HUDEP-2 (cell line): Measurements from ENCODE around the gene TMEM116.
A peak's percentile ranks its signal among the peaks of the same experiment; 100 is the strongest.
"Not testable (repeated sequence)": the region's sequence is repeated elsewhere in the genome, so short reads cannot be mapped to it uniquely, and the experiment has no call there.

Experiments used
- DNase-seq, 76 experiments: peaks; one replicate each; lab custom pipeline; 2025; ENCODE audit not compliant: unreplicated experiment in 76 of 76; lab: John Stamatoyannopoulos, UW

The TMEM116 gene

DNA sequence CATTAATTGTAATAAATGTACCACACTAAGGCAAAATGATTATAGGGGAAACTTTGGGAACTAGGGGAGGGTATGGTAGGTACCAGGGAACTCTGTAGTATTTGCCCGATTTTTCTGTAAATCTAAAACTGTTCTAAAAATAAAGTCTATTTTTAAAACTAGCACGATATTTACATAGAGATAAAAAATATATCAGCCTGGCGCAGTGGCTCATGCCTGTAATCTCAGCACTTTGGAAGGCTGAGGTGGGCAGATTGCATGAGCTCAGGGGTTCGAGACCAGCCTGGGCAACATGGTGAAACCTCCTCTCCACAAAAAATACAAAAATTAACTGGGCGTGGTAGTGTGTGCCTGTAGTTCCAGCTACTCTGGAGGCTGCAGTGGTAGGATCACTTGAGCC lies 32.4 kb downstream of the TMEM116 start:
- DNase-seq, result no peak

GRCh38 chr12:111978545-111978944 lies 34.4 kb downstream of the TMEM116 start:
- DNase-seq, result peak in 5 of 76 experiments; percentile 4 to 17 (median 14)

- DNase-seq, result no peak
Measured at GRCh38 chr12:111976860-111977259, 36.1 kb downstream of the TMEM116 start.

GRCh38 chr12:111976291-111976690 lies 36.7 kb downstream of the TMEM116 start:
- no peak for DNase-seq

GRCh38 chr12:111975161-111975931 lies 37.6 kb downstream of the TMEM116 start:
- peak in 10 of 76 experiments; percentile 3 to 42 (median 12) for DNase-seq

DNA sequence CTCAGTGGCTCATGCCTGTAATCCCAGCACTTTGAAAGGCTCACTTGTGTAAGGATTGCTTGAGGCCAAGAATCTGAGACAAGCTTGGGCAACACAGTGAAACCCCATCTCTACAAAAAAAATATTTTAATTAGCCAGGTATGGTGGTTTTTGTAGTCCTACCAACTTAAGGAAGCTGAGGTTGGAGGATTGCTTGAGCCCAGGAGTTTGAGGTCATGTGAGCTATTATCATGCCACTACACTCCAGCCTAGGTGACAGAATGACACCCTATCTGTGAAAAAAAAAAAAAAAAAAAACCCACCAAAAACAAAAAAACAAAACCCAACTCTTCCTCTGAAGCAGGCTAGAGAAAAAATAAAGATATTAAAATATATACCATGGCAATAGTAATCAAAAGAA lies 41.2 kb downstream of the TMEM116 start:
- DNase-seq, result peak in 1 of 76 experiments; percentile 6

DNA sequence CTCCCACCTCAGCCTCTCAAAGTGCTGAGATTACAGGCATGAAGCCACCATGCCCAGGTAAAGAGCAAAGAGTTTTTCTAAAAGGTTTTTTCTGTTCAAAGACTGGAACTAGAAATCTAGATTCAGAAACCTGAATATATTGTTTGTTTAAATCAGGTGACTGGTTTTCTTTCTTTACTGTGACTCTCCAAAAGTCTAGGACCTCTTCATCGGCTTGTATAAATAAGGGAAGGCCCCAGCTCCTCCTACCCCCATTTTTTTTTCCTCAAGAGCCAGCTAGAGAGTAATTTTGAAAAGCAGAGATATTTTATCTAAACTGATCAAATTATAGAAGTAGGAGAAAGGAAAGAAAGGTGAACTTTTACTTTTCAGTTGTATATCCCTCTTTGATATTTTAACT lies 48.0 kb downstream of the TMEM116 start:
- DNase-seq, result no peak

GRCh38 chr12:111959518-111959917 lies 53.4 kb downstream of the TMEM116 start:
- not testable (repeated sequence) for DNase-seq

DNA sequence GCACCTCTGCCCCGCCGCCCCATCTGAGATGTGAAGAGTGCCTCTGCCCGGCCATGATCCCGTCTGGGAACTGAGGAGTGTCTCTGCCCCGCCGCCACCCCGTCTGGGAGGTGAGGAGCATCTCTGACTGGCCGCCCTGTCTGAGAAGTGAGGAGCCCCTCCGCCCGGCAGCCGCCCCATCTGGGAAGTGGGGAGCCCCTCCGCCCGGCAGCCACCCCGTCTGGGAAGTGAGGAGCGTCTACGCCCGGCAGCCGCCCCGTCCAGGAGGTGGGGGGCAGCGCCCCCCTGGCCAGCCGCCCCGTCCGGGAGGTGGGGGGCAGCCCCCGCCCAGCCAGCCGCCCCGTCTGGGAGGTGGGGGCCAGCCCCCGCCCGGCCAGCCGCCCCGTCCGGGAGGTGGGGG lies 55.7 kb downstream of the TMEM116 start:
- not testable (repeated sequence) for DNase-seq

GRCh38 chr12:111954969-111955368 lies 58.0 kb downstream of the TMEM116 start:
- DNase-seq, result peak in 2 of 76 experiments; percentile 21 to 31

DNA sequence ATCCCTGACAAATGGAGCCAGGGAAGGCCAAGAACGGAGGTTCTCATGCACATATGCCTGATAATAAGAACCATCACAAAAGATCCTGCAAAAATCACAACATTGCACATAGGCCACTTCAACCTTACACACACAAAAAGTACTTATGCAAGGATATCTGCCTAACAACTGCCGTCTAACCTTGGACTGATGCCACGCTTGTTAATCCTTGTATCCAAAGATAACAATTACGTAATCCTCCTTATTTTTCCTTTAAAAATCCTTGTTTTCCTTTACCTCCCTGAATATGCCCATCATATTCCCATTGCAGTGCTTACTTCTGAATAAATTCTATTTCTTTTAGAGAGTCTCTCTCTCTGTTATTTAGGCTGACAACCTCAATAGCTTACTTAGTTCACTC lies 59.5 kb downstream of the TMEM116 start:
- no peak for DNase-seq

DNA sequence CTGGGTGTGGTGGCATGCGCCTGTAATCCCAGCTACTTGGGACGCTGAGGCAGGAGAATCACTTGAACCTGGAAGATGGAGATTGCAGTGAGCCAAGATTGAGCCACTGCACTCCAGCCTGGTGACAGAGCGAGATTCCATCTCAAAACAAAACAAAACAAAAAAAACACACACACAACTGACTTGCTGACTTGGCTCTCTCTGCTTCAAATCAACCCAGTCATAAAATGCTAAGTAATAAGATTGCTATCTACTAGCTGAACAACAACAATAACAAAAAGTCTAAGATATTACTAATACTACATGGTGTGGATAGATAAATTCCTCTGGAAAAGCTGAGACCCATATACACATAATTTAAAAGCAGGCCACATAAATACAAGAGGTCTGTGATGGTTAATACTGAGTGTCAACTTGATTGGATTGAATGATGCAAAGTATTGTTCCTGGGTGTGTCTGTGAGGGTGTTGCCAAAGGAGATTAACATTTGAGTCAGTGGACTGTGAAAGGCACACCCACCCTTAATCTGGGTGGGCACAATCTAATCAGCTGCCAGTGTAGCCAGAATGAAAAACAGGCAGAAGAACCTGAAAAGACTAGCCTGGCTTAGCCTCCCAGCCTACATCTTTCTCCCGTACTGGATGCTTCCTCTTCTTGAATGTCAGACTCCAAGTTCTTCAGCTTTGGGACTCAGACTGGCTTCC lies 60.7 kb downstream of the TMEM116 start:
- peak in 62 of 76 experiments; percentile 3 to 79 (median 39) for DNase-seq

DNA sequence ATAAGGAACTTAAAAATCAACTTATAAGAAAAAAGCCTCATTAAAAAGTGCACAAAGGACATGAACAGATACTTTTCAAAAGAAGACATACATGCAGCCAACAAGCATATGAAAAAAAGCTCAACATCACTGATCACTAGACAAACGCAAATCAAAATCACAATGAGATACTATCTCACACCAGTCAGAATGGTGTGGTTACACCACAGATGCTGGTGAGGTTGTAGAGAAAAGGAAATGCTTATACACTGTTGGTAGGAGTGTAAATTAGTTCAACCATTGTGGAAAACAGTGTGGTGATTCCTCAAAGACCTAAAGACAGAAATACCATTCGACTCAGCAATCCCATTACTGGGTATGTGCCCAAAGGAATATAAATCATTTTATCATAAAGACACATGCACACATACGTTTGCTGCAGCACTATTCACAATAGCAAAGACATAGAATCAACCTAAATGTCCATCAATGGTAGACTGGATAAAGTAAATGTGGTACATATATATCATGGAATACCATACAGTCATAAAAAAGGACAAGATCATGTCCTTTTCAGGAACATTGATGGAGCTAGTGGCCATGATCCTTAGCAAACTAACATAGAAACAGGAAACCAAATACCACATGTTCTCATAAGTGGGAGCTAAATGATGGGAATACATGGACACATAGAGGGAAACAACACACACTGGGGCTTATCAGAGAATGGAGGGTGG lies 61.8 kb downstream of the TMEM116 start:
- not testable (repeated sequence) for DNase-seq

DNA sequence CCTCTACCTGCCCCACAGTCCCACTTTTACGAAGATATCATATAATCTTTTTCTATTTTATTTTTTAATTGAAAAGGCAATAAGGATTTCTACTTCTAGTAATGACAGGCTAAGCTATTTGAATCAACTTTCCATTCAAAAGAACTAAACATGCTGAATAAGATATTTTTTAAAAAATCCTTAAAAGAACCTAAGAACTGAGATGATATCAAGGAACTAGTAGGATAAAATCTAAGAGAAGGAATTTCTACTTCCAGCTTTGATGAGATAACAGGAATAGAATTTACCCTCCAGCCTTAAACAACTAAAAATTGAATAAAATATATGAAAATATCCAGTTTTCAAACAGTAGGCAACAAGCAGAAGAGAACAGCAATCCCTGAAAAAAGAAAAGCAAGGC lies 69.0 kb downstream of the TMEM116 start:
- DNase-seq, result no peak

- peak in 2 of 76 experiments; percentile 1 to 5 for DNase-seq
Measured at GRCh38 chr12:111942557-111942956, 70.4 kb downstream of the TMEM116 start.

DNA sequence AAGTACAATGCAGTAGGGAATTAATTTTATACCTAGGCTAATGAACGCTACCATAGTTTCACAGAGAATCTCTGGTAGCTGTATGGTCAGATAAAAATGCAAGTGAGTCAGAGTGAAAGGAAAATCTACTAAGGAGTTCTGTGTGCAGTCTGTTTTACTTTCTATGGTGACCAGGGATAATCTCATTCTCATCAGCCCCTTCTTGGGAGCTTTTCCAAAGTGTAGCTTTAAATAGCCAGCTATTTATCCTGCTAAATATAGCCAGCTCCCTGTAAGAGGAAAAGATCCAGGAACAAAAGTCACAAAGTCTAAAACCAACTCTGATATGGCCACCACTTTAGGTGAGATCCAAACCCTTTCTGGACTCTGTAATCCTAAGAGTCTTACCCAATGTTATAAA lies 75.5 kb downstream of the TMEM116 start:
- no peak for DNase-seq

- DNase-seq, result no peak
Measured at GRCh38 chr12:111936869-111937268, 76.1 kb downstream of the TMEM116 start.

DNA sequence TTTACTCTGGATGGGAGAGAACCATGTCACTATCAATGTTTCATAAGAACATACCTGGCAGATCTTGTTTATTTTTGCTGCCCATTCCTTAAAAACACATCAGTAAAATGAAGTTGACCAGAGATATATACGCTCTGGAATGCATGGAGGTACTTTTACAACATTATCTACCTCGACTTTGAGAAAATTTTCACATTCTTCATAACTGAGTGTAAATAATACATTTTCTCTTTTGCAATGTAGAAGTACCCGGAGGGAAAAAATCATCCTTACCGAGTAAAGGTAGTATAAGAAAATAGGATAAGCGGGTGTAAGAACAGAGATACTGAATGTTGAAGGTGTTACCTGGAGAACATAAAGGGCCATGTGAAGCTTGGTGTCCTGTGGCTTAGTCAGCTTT lies 80.7 kb downstream of the TMEM116 start:
- no peak for DNase-seq

DNA sequence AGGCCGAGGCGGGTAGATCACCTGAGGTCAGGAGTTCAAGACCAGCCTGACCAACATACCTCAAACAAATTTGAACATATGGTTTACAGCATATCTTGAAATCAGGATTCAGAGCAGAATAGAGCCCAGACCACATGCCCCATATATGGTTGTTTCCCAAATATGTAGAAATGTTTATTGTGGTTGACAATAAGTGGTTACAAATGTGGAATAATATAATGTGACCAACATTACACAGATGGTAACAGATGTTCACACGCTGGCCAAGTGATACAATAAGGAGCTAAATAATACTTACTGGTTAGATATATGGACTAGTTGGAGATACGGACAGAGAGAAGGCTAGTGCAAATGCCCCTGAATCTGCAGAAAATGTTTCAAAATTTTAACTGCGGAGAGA lies 85.6 kb downstream of the TMEM116 start:
- no peak for DNase-seq

GRCh38 chr12:111926631-111927030 lies 86.3 kb downstream of the TMEM116 start:
- no peak for DNase-seq

GRCh38 chr12:111925171-111925570 lies 87.8 kb downstream of the TMEM116 start:
- DNase-seq, result no peak
